Measurements from ENCODE around the gene ATP1A2.

The ATP1A2 gene

GRCh38 chr1:160186246-160186645 is 70.7 kb downstream of the ATP1A2 start:
- no peak for DNase-seq

GRCh38 chr1:160186729-160187128 is 71.2 kb downstream of the ATP1A2 start:
- DNase-seq = no peak

GRCh38 chr1:160187407-160187806 is 71.8 kb downstream of the ATP1A2 start:
- DNase-seq = no peak

GRCh38 chr1:160188341-160188740 is 72.8 kb downstream of the ATP1A2 start:
- no peak for DNase-seq

GRCh38 chr1:160189649-160190625 is 74.4 kb downstream of the ATP1A2 start, which contains the start of gene CASQ1:
CASQ1 (plus strand) TSS chr1:160190575; CDS start chr1:160190752, 177 bp downstream.
- no peak for DNase-seq

- no peak for DNase-seq
Observed at GRCh38 chr1:160191756-160192155, 76.2 kb downstream of the ATP1A2 start.

DNA sequence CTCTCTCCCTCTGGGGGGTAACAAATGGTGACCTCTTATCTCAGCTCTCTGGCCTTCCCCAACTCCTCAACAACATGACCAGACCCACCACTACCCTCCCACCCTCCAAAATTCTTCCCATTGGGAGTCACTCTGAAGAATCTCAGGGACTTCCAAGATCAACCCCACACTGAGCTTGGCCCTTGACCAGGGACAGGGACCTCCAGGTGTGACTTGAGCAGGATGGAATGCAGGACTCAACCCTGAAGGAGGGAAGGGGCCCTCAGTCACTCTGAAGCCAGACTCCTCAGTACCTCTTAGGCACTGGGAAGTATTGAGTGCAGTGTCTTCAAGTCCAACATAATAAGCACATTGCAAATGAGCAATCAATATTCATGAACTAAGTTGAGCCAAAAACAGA is 76.7 kb downstream of the ATP1A2 start:
- DNase-seq = no peak
